ENCODE measurements around the gene CDKAL1.

GRCh38 chr6:20814494-20814893, 280.2 kb downstream of the CDKAL1 start:
- TF ChIP-seq CTCF (conservative IDR thresholded peaks at IDR 0.05; ENCODE audit: low read length) (no peak), EZH2phosphoT487 (IDR thresholded peaks at IDR 0.05; ENCODE audit: borderline replicate concordance) (no peak)
